ENCODE data around the gene DTWD2. TPM values are rescaled to one million over a fixed set of nuclear protein-coding genes. Genes with fewer than 3 reads are reported as not detected.

DTWD2 gene
- total and polyA plus RNA-seq, 2 experiments from 2014 or later: 4.1 to 15.4 TPM

GRCh38 chr5:119019949-119020348 lies 31.6 kb upstream of the DTWD2 start:
- ATAC-seq (no peak), DNase-seq (ENCODE audit: low spot score) (no peak)
- no peaks in the 10 kb centered on the region for H3F3A ChIP-seq (replicated peaks; ENCODE audit: low read depth)
- no peaks in the 10 kb centered on the region for H3K9me2 ChIP-seq (ENCODE audit: insufficient read depth)
- H3K36me3 ChIP-seq (ENCODE audit: insufficient read depth): no peaks in the 10 kb centered on the region; the same call in 1 of the 2 replicates
- H2AFZ ChIP-seq: no peak overlapping the region
- peaks cover 1% of the 10 kb centered on the region for H3K27me3 Mint-ChIP-seq (ENCODE audit: insufficient read depth, low read depth, poor library complexity)
- H3K4me1 ChIP-seq (ENCODE audit: insufficient read depth): no peaks in the 10 kb centered on the region
- H3K79me2 ChIP-seq (replicated peaks; ENCODE audit: insufficient read depth): no peaks in the 10 kb centered on the region
- TF ChIP-seq ZNF462 (CRISPR knock-in tag; IDR thresholded peaks at IDR 0.05): no peak
- TF ChIP-seq, protein P1, sequence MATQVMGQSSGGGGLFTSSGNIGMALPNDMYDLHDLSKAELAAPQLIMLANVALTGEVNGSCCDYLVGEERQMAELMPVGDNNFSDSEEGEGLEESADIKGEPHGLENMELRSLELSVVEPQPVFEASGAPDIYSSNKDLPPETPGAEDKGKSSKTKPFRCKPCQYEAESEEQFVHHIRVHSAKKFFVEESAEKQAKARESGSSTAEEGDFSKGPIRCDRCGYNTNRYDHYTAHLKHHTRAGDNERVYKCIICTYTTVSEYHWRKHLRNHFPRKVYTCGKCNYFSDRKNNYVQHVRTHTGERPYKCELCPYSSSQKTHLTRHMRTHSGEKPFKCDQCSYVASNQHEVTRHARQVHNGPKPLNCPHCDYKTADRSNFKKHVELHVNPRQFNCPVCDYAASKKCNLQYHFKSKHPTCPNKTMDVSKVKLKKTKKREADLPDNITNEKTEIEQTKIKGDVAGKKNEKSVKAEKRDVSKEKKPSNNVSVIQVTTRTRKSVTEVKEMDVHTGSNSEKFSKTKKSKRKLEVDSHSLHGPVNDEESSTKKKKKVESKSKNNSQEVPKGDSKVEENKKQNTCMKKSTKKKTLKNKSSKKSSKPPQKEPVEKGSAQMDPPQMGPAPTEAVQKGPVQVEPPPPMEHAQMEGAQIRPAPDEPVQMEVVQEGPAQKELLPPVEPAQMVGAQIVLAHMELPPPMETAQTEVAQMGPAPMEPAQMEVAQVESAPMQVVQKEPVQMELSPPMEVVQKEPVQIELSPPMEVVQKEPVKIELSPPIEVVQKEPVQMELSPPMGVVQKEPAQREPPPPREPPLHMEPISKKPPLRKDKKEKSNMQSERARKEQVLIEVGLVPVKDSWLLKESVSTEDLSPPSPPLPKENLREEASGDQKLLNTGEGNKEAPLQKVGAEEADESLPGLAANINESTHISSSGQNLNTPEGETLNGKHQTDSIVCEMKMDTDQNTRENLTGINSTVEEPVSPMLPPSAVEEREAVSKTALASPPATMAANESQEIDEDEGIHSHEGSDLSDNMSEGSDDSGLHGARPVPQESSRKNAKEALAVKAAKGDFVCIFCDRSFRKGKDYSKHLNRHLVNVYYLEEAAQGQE (IDR thresholded peaks at IDR 0.05; ENCODE audit: unreplicated experiment): no peak
- TF ChIP-seq ZNF114 (CRISPR knock-in tag; IDR thresholded peaks at IDR 0.05): no peak
- TF ChIP-seq EZH2 (IDR thresholded peaks at IDR 0.05; ENCODE audit: low read depth, unreplicated experiment): no peak
- TF ChIP-seq CTCF (conservative IDR thresholded peaks at IDR 0.05; ENCODE audit: low read depth in 2 of 2): no peak
- no peak for TF ChIP-seq STAT1 (IDR thresholded peaks at IDR 0.05; ENCODE audit: unreplicated experiment)
- TF ChIP-seq JUNB (IDR thresholded peaks at IDR 0.05; ENCODE audit: unreplicated experiment): no peak
- no peak overlapping the region for H3K4me2 ChIP-seq
- peaks cover 3% of the 10 kb centered on the region; the same call in 2 of the 3 replicates for H3K4me1 Mint-ChIP-seq
- no peaks in the 10 kb centered on the region for H3K36me3 Mint-ChIP-seq (ENCODE audit: low read depth)
- H3K27ac Mint-ChIP-seq: no peak overlapping the region
- H4K20me1 ChIP-seq (replicated peaks; ENCODE audit: insufficient read depth): no peaks in the 10 kb centered on the region
- no peaks in the 10 kb centered on the region for H3K27me3 ChIP-seq (ENCODE audit: insufficient read depth)
- no peak overlapping the region for H3K4me3 ChIP-seq
- H3K9me3 Mint-ChIP-seq: 0 out of 3 replicates have a peak, but pooled peaks cover 6% of the 10 kb centered on the region
- no peak overlapping the region for H3K27ac ChIP-seq (ENCODE audit: low read depth)
- no peak overlapping the region for H3K4me3 Mint-ChIP-seq
